HEK293T (cell line): ENCODE data around the gene CHST7.

Source experiments
- FOXA1 ChIP-seq: fragments of 450-650 bp; IDR thresholded peaks from 2 replicates; pipeline ENCODE4 v1.6.1; 2016; ENCODE audit warnings: mild to moderate bottlenecking
- HDGF ChIP-seq: fragments of 450-650 bp; IDR thresholded peaks from 2 replicates; pipeline ENCODE4 v1.6.1; 2017; ENCODE audit warnings: antibody characterized with exemption, borderline replicate concordance
- L3MBTL2 ChIP-seq: fragments of 450-650 bp; conservative IDR thresholded peaks from 2 replicates; pipeline ENCODE4 v1.6.1; 2016; ENCODE audit warnings: mild to moderate bottlenecking
- TARDBP ChIP-seq: fragments of 450-650 bp; IDR thresholded peaks from 2 replicates; pipeline ENCODE4 v1.6.1; 2016

- no peak for TF ChIP-seq TARDBP
- TF ChIP-seq L3MBTL2 = no peak
- TF ChIP-seq HDGF = no peak
- TF ChIP-seq FOXA1 = no peak
Measured at GRCh38 chrX:46588263-46588662, 14.7 kb downstream of the CHST7 start.
